Astrocyte of the cerebellum (primary cell): Measurements from ENCODE around the gene CREG2.

Source experiments
- DNase-seq: peaks from one replicate; pipeline ENCODE4 v3.0.0-alpha.2; 2011; ENCODE audit warnings: low read depth
- H3K4me3 ChIP-seq: 2 replicates; pipeline ENCODE4 v1.5.1; 2011; ENCODE audit warnings: mild to moderate bottlenecking, low read depth, low read length, moderate library complexity
- in situ Hi-C: cut with HindIII; loops from 2 replicates; pipeline ENCODE4 v1.10.0; 2017; ENCODE audit warnings: low sequenced_read_pairs
- TF ChIP-seq, protein P1 (sequence below): IDR thresholded peaks from 2 replicates; pipeline ENCODE4 v1.5.1; 2012; ENCODE audit warnings: low read length, low read depth, moderate library complexity, mild to moderate bottlenecking; ENCODE audit errors: missing control alignments

The CREG2 gene

GRCh38 chr2:101361121-101361520 is 26.2 kb downstream of the CREG2 start:
- in situ Hi-C loops, result no loop called here
- DNase-seq, result no peak
- no peak overlapping the region for H3K4me3 ChIP-seq
- TF ChIP-seq, protein P1, sequence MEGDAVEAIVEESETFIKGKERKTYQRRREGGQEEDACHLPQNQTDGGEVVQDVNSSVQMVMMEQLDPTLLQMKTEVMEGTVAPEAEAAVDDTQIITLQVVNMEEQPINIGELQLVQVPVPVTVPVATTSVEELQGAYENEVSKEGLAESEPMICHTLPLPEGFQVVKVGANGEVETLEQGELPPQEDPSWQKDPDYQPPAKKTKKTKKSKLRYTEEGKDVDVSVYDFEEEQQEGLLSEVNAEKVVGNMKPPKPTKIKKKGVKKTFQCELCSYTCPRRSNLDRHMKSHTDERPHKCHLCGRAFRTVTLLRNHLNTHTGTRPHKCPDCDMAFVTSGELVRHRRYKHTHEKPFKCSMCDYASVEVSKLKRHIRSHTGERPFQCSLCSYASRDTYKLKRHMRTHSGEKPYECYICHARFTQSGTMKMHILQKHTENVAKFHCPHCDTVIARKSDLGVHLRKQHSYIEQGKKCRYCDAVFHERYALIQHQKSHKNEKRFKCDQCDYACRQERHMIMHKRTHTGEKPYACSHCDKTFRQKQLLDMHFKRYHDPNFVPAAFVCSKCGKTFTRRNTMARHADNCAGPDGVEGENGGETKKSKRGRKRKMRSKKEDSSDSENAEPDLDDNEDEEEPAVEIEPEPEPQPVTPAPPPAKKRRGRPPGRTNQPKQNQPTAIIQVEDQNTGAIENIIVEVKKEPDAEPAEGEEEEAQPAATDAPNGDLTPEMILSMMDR, result no peak

DNA sequence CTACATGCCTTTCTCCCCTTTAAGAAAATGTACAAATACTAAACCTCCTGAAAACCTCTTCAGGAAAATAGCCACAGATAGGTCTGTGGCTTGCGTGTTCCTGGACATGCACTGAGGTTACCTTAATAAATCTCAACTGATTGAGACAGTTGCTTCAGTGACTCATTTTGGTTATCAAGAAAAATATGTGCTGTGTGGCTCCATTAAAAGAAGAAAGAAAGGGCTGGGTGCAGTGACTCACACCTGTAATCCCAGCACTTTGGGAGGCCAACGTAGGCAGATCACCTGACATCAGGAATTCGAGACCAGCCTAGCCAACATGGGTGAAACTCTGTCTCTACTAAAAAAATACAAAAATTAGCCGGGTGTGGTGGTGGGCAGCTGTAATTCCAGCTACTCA is 27.1 kb downstream of the CREG2 start:
- no peak overlapping the region for H3K4me3 ChIP-seq
- TF ChIP-seq, protein P1, result no peak
- in situ Hi-C loops, result no loop called here
- no peak for DNase-seq

GRCh38 chr2:101359410-101359954 is 27.8 kb downstream of the CREG2 start:
- no peak overlapping the region for H3K4me3 ChIP-seq
- in situ Hi-C loops, result no loop called here
- DNase-seq, result no peak
- TF ChIP-seq, protein P1, result no peak

DNA sequence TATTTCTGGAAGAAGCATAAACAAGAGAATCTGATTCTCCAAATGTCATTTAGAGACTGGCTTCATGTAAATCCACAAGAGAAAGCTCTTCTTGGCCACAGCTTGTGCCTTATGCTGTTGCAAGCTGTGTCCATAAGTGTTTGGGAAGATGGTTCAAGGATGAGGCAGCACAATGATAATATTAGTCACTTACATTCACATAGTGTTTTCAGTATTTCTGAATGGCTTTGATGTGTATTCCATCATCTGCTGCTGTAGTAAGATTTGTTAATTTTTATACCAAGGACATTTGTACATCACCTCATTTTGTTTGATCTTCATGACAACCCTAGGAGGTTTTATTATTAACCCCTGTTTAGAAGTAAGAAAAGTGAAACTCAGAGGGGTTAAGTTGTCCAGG is 29.9 kb downstream of the CREG2 start:
- no peak overlapping the region for H3K4me3 ChIP-seq
- in situ Hi-C loops, result no loop called here
- TF ChIP-seq, protein P1, result no peak
- DNase-seq, result no peak

GRCh38 chr2:101356521-101356920 is 30.8 kb downstream of the CREG2 start:
- peak; percentile 24 for DNase-seq
- in situ Hi-C loops, result no loop called here

GRCh38 chr2:101356055-101356454 is 31.2 kb downstream of the CREG2 start:
- H3K4me3 ChIP-seq, result no peak overlapping the region
- in situ Hi-C loops, result no loop called here
- TF ChIP-seq, protein P1, result no peak
- DNase-seq, result no peak

More at GRCh38 chr2:101356521-101356920, 30.8 kb downstream of the CREG2 start:
- TF ChIP-seq, protein P1, result no peak
- H3K4me3 ChIP-seq, result no peak overlapping the region
